DND-41 (cell line): ENCODE results near the gene RNLS.

Experiments used
- CTCF ChIP-seq: IDR thresholded peaks from 2 replicates; pipeline ENCODE4 v1.5.1; 2012; ENCODE audit warnings: borderline replicate concordance, low read length, moderate library complexity, mild to moderate bottlenecking; ENCODE audit not compliant: poor library complexity, severe bottlenecking; ENCODE audit errors: extremely low read depth
- EZH2 ChIP-seq: IDR thresholded peaks from 3 replicates; pipeline ENCODE4 v1.6.1; 2012; ENCODE audit warnings: borderline replicate concordance, low read depth, mild to moderate bottlenecking, moderate library complexity, low read length, inconsistent platforms; ENCODE audit not compliant: severe bottlenecking

GRCh38 chr10:88230251-88230650 is 352.9 kb downstream of the RNLS start:
- TF ChIP-seq CTCF (no peak), EZH2 (no peak)
